ENCODE data around the gene ATL3.
"Not testable (repeated sequence)": the region's sequence is repeated elsewhere in the genome, so short reads cannot be mapped to it uniquely, and the experiment has no call there.

Gene ATL3

GRCh38 chr11:63583357-63583677 is 87.9 kb downstream of the ATL3 start:
- DNase-seq = no peak

GRCh38 chr11:63581224-63581623 is 90.0 kb downstream of the ATL3 start:
- not testable (repeated sequence) for DNase-seq

GRCh38 chr11:63578882-63579281 is 92.3 kb downstream of the ATL3 start:
- DNase-seq = not testable (repeated sequence)

- no peak for DNase-seq
Measured at GRCh38 chr11:63574856-63575602, 96.1 kb downstream of the ATL3 start.
